ENCODE data around the gene NT5C2.

Gene NT5C2

GRCh38 chr10:103054621-103055020 lies 138.5 kb downstream of the NT5C2 start:
- in situ Hi-C loops (cut with MboI; ENCODE audit: low pct_unique_long_range_greater_than_20kb, low sequenced_read_pairs, unreplicated experiment): loop anchor here (10.0 kb wide), 1 partner anchor 130 kb away; no protein-coding TSS in a partner anchor
- no peak for DNase-seq (ENCODE audit: low spot score)
- TF ChIP-seq CTCF (IDR thresholded peaks at IDR 0.05; ENCODE audit: extremely low read depth, insufficient read depth, missing control alignments): no peak

- in situ Hi-C loops (cut with MboI; ENCODE audit: low pct_unique_long_range_greater_than_20kb, low sequenced_read_pairs, unreplicated experiment): loop anchor here (10.0 kb wide), 1 partner anchor 129 kb away; no protein-coding TSS in a partner anchor
- TF ChIP-seq CTCF (IDR thresholded peaks at IDR 0.05; ENCODE audit: extremely low read depth, insufficient read depth, missing control alignments): peak; percentile 71
- peak; percentile 70 for DNase-seq (ENCODE audit: low spot score)
Observed at GRCh38 chr10:103053659-103054581, 139.2 kb downstream of the NT5C2 start.

- no peak for DNase-seq (ENCODE audit: low spot score)
- TF ChIP-seq CTCF (IDR thresholded peaks at IDR 0.05; ENCODE audit: extremely low read depth, insufficient read depth, missing control alignments): no peak
- in situ Hi-C loops (cut with MboI; ENCODE audit: low pct_unique_long_range_greater_than_20kb, low sequenced_read_pairs, unreplicated experiment): no loop called here
Observed at GRCh38 chr10:103049237-103049636, 143.8 kb downstream of the NT5C2 start.

GRCh38 chr10:103047381-103047780 lies 145.7 kb downstream of the NT5C2 start:
- no peak for TF ChIP-seq CTCF (IDR thresholded peaks at IDR 0.05; ENCODE audit: extremely low read depth, insufficient read depth, missing control alignments)
- DNase-seq (ENCODE audit: low spot score): no peak
- in situ Hi-C loops (cut with MboI; ENCODE audit: low pct_unique_long_range_greater_than_20kb, low sequenced_read_pairs, unreplicated experiment): no loop called here

DNA sequence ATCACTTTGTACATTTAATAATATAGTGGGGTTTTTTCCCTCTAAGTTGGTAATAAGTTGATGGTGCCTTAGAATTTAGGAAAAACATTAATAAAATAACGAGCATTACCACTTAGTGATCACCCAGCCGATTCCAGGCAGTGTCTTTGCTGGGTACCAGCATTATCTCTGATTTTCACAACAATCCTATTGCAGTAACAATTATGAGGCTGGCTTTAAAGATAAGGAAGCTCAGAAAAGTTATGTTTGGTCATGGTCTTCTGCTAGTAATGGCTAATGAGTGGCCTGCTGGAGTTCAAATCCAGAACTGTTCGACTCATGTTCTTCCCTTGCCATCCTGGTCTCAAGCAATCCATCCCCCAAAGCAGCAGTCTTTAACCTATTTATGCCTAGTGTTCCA lies 147.1 kb downstream of the NT5C2 start:
- TF ChIP-seq CTCF (IDR thresholded peaks at IDR 0.05; ENCODE audit: extremely low read depth, insufficient read depth, missing control alignments): no peak
- DNase-seq (ENCODE audit: low spot score): no peak
- in situ Hi-C loops (cut with MboI; ENCODE audit: low pct_unique_long_range_greater_than_20kb, low sequenced_read_pairs, unreplicated experiment): no loop called here

DNA sequence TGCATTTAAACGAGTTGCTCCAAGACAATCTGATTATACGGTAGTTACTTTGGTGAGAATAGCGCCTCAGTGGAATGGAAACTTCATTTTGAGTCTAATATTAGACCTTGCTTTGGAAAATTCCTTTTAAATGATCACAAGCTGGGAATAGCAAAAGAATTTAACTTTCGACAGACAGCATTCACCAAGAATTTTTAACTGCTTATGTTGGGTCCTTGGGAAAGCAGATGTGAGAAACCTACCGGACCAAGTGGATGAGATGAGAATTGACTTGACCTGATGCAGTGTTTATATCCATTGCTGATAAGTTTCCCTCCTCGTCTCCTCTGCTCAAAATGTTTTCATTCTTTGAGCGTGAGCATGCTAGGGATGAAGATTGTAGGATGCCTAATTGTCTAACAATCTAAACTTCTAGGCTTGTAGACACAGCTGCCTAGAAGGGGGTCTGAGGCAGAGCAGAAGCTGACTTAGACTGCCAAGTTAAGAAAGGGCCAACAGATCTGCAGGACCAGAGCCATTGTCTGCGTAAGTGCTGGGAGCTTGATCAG lies 148.1 kb downstream of the NT5C2 start:
- DNase-seq (ENCODE audit: low spot score): no peak
- in situ Hi-C loops (cut with MboI; ENCODE audit: low pct_unique_long_range_greater_than_20kb, low sequenced_read_pairs, unreplicated experiment): no loop called here
- no peak for TF ChIP-seq CTCF (IDR thresholded peaks at IDR 0.05; ENCODE audit: extremely low read depth, insufficient read depth, missing control alignments)

Data from GM13977 (cell line).